Activated naive CD8-positive, alpha-beta T cell treated with anti-CD3 and anti-CD28 coated beads for 36 hours (primary cell): ENCODE data around the gene PPHLN1. TPM values are rescaled to one million over a fixed set of nuclear protein-coding genes. Genes with fewer than 3 reads are reported as not detected.
"Not testable (repeated sequence)": the region's sequence is repeated elsewhere in the genome, so short reads cannot be mapped to it uniquely, and the experiment has no call there.

Experiments
- DNase-seq: peaks from one replicate; pipeline ENCODE4 v3.0.0; 2021
- H3K27ac Mint-ChIP-seq: one replicate; pipeline ENCODE4 v1.8.0; 2022; ENCODE audit warnings: mild to moderate bottlenecking, moderate library complexity, mixed read lengths
- H3K27me3 Mint-ChIP-seq: one replicate; pipeline ENCODE4 v1.8.0; 2022; ENCODE audit warnings: mild to moderate bottlenecking, mixed read lengths
- H3K36me3 Mint-ChIP-seq: one replicate; pipeline ENCODE4 v1.8.0; 2021; ENCODE audit warnings: mild to moderate bottlenecking, mixed read lengths
- H3K4me1 Mint-ChIP-seq: one replicate; pipeline ENCODE4 v1.8.0; 2021; ENCODE audit warnings: mixed read lengths
- H3K4me3 Mint-ChIP-seq: one replicate; pipeline ENCODE4 v1.8.0; 2022; ENCODE audit warnings: mild to moderate bottlenecking, moderate library complexity, mixed read lengths
- H3K9me3 Mint-ChIP-seq: one replicate; pipeline ENCODE4 v1.8.0; 2022; ENCODE audit warnings: mixed read lengths
- total RNA-seq, 2 experiments: library from RNA; stranded (reverse); gene quantifications; one replicate each; pipeline ENCODE4 v1.2.3, GENCODE V29; 2021

PPHLN1 gene
- total RNA-seq, 2 experiments from 2014 or later = 81.2 to 81.6 TPM

- Mint-ChIP-seq H3K27ac (peak overlapping the region; percentile 85), H3K9me3 (no peaks in the 10 kb centered on the region), H3K36me3 (no peaks in the 10 kb centered on the region), H3K4me1 (peaks cover 18% of the 10 kb centered on the region), H3K4me3 (peak overlapping the region; percentile 13), H3K27me3 (no peaks in the 10 kb centered on the region)
- DNase-seq = peak; percentile 70
Measured at GRCh38 chr12:42299392-42300308, 26.3 kb upstream of the PPHLN1 start.

GRCh38 chr12:42306297-42306696 lies 19.7 kb upstream of the PPHLN1 start:
- Mint-ChIP-seq H3K9me3 (no peaks in the 10 kb centered on the region), H3K27me3 (no peaks in the 10 kb centered on the region), H3K27ac (no peak overlapping the region), H3K36me3 (no peaks in the 10 kb centered on the region), H3K4me3 (no peak overlapping the region), H3K4me1 (no peaks in the 10 kb centered on the region)
- no peak for DNase-seq

GRCh38 chr12:42308390-42308789 lies 17.6 kb upstream of the PPHLN1 start:
- Mint-ChIP-seq H3K4me1 (no peaks in the 10 kb centered on the region), H3K36me3 (no peaks in the 10 kb centered on the region), H3K4me3 (no peak overlapping the region), H3K9me3 (no peaks in the 10 kb centered on the region), H3K27ac (no peak overlapping the region), H3K27me3 (no peaks in the 10 kb centered on the region)
- no peak for DNase-seq

- no peaks in the 10 kb centered on the region for H3K4me1 Mint-ChIP-seq
- peaks cover 1% of the 10 kb centered on the region for H3K36me3 Mint-ChIP-seq
- no peak overlapping the region for H3K4me3 Mint-ChIP-seq
- no peaks in the 10 kb centered on the region for H3K27me3 Mint-ChIP-seq
- no peak for DNase-seq
- no peak overlapping the region for H3K27ac Mint-ChIP-seq
- H3K9me3 Mint-ChIP-seq = no peaks in the 10 kb centered on the region
Measured at GRCh38 chr12:42309996-42310395, 16.0 kb upstream of the PPHLN1 start.

- no peak overlapping the region for H3K4me3 Mint-ChIP-seq
- no peaks in the 10 kb centered on the region for H3K9me3 Mint-ChIP-seq
- H3K36me3 Mint-ChIP-seq = peaks cover 9% of the 10 kb centered on the region
- no peaks in the 10 kb centered on the region for H3K27me3 Mint-ChIP-seq
- H3K27ac Mint-ChIP-seq = no peak overlapping the region
- no peak for DNase-seq
- H3K4me1 Mint-ChIP-seq = no peaks in the 10 kb centered on the region
Measured at GRCh38 chr12:42315108-42315507, 10.9 kb upstream of the PPHLN1 start.

GRCh38 chr12:42320796-42321195 lies 5.2 kb upstream of the PPHLN1 start:
- H3K36me3 Mint-ChIP-seq = peaks cover 15% of the 10 kb centered on the region
- H3K9me3 Mint-ChIP-seq = no peaks in the 10 kb centered on the region
- no peaks in the 10 kb centered on the region for H3K27me3 Mint-ChIP-seq
- no peak for DNase-seq
- peaks cover 5% of the 10 kb centered on the region for H3K4me1 Mint-ChIP-seq
- H3K27ac Mint-ChIP-seq = no peak overlapping the region
- H3K4me3 Mint-ChIP-seq = no peak overlapping the region

GRCh38 chr12:42322567-42322966 lies 3.4 kb upstream of the PPHLN1 start:
- no peaks in the 10 kb centered on the region for H3K27me3 Mint-ChIP-seq
- peaks cover 11% of the 10 kb centered on the region for H3K4me1 Mint-ChIP-seq
- H3K9me3 Mint-ChIP-seq = no peaks in the 10 kb centered on the region
- DNase-seq = no peak
- H3K36me3 Mint-ChIP-seq = peaks cover 21% of the 10 kb centered on the region
- no peak overlapping the region for H3K4me3 Mint-ChIP-seq
- no peak overlapping the region for H3K27ac Mint-ChIP-seq

- no peak for DNase-seq
- H3K4me3 Mint-ChIP-seq = no peak overlapping the region
- H3K27ac Mint-ChIP-seq = no peak overlapping the region
- H3K4me1 Mint-ChIP-seq = peaks cover 21% of the 10 kb centered on the region
- peaks cover 20% of the 10 kb centered on the region for H3K36me3 Mint-ChIP-seq
- no peaks in the 10 kb centered on the region for H3K9me3 Mint-ChIP-seq
- H3K27me3 Mint-ChIP-seq = no peaks in the 10 kb centered on the region
Measured at GRCh38 chr12:42323856-42324255, 2.1 kb upstream of the PPHLN1 start.

- Mint-ChIP-seq H3K27me3 (no peaks in the 10 kb centered on the region), H3K9me3 (no peaks in the 10 kb centered on the region), H3K4me1 (peaks cover 29% of the 10 kb centered on the region), H3K4me3 (peak overlapping the region; percentile 95), H3K36me3 (peaks cover 17% of the 10 kb centered on the region), H3K27ac (peak overlapping the region; percentile 94)
- DNase-seq = no peak
Measured at GRCh38 chr12:42325326-42325652, 678 bp upstream of the PPHLN1 start.

- H3K36me3 Mint-ChIP-seq = peaks cover 11% of the 10 kb centered on the region
- H3K27me3 Mint-ChIP-seq = no peaks in the 10 kb centered on the region
- peak overlapping the region; percentile 94 for H3K27ac Mint-ChIP-seq
- peaks cover 37% of the 10 kb centered on the region for H3K4me1 Mint-ChIP-seq
- peak overlapping the region; percentile 95 for H3K4me3 Mint-ChIP-seq
- H3K9me3 Mint-ChIP-seq = no peaks in the 10 kb centered on the region
- DNase-seq = no peak
Measured at GRCh38 chr12:42326541-42327226, 717 bp downstream of the PPHLN1 start.

- no peaks in the 10 kb centered on the region for H3K27me3 Mint-ChIP-seq
- H3K27ac Mint-ChIP-seq = peak overlapping the region; percentile 94
- peaks cover 11% of the 10 kb centered on the region for H3K36me3 Mint-ChIP-seq
- DNase-seq = no peak
- H3K4me3 Mint-ChIP-seq = peak overlapping the region; percentile 95
- peaks cover 42% of the 10 kb centered on the region for H3K4me1 Mint-ChIP-seq
- H3K9me3 Mint-ChIP-seq = no peaks in the 10 kb centered on the region
Measured at GRCh38 chr12:42327227-42327590, 1.2 kb downstream of the PPHLN1 start.

- not testable (repeated sequence) for H3K27ac Mint-ChIP-seq, H3K4me3 Mint-ChIP-seq, H3K27me3 Mint-ChIP-seq, H3K9me3 Mint-ChIP-seq, DNase-seq
- peaks cover 14% of the 10 kb centered on the region for H3K36me3 Mint-ChIP-seq
- peaks cover 55% of the 10 kb centered on the region for H3K4me1 Mint-ChIP-seq
Measured at GRCh38 chr12:42330097-42330496, 4.1 kb downstream of the PPHLN1 start.

GRCh38 chr12:42332301-42333285 lies 6.6 kb downstream of the PPHLN1 start:
- peaks cover 12% of the 10 kb centered on the region for H3K36me3 Mint-ChIP-seq
- no peak for DNase-seq
- H3K9me3 Mint-ChIP-seq = no peaks in the 10 kb centered on the region
- H3K27me3 Mint-ChIP-seq = no peaks in the 10 kb centered on the region
- H3K4me3 Mint-ChIP-seq = no peak overlapping the region
- no peak overlapping the region for H3K27ac Mint-ChIP-seq
- peaks cover 58% of the 10 kb centered on the region for H3K4me1 Mint-ChIP-seq

- Mint-ChIP-seq H3K4me3 (no peak overlapping the region), H3K27me3 (no peaks in the 10 kb centered on the region), H3K9me3 (no peaks in the 10 kb centered on the region), H3K27ac (no peak overlapping the region), H3K36me3 (peaks cover 7% of the 10 kb centered on the region), H3K4me1 (peaks cover 48% of the 10 kb centered on the region)
- DNase-seq = no peak
Measured at GRCh38 chr12:42336286-42336685, 10.3 kb downstream of the PPHLN1 start.

- no peak for DNase-seq
- H3K27me3 Mint-ChIP-seq = no peaks in the 10 kb centered on the region
- H3K4me3 Mint-ChIP-seq = no peak overlapping the region
- no peaks in the 10 kb centered on the region for H3K9me3 Mint-ChIP-seq
- peaks cover 7% of the 10 kb centered on the region for H3K36me3 Mint-ChIP-seq
- H3K4me1 Mint-ChIP-seq = peaks cover 42% of the 10 kb centered on the region
- peak overlapping the region; percentile 0 for H3K27ac Mint-ChIP-seq
Measured at GRCh38 chr12:42338280-42338679, 12.3 kb downstream of the PPHLN1 start.
